ENCODE measurements around the gene SPEN. TPM values are rescaled to one million over a fixed set of nuclear protein-coding genes. Genes with fewer than 3 reads are reported as not detected.

Gene SPEN
- total and polyA plus RNA-seq, 2 of the 13 experiments (the other 11 are each of a cell fraction or from before 2014, with no cell fraction given) = 4.8 to 14.0 TPM

GRCh38 chr1:15975805-15976680 is 128.5 kb downstream of the SPEN start, which contains the start of gene ZBTB17 (continued):
- TF ChIP-seq THAP8 (CRISPR knock-in tag; IDR thresholded peaks at IDR 0.05; ENCODE audit: borderline replicate concordance) (no peak), ZBTB38 (CRISPR knock-in tag; IDR thresholded peaks at IDR 0.05) (peak; percentile 57), ISL2 (CRISPR knock-in tag; IDR thresholded peaks at IDR 0.05) (0 out of 2 replicates have a peak, but pooled peaks have one; percentile 26), ZFP36 (IDR thresholded peaks at IDR 0.05; ENCODE audit: borderline replicate concordance, low read depth, low read length, partially characterized antibody) (no peak), ZFYVE20 (CRISPR knock-in tag; IDR thresholded peaks at IDR 0.05; ENCODE audit: borderline replicate concordance, low read depth) (no peak), NFATC3 (CRISPR knock-in tag; IDR thresholded peaks at IDR 0.05) (no peak), CREM (IDR thresholded peaks at IDR 0.05) (peak; percentile 77), CREM (CRISPR knock-in tag; IDR thresholded peaks at IDR 0.05) (no peak), ZXDC (CRISPR knock-in tag; IDR thresholded peaks at IDR 0.05) (no peak), SP4 (CRISPR knock-in tag; IDR thresholded peaks at IDR 0.05) (peak; percentile 49; the same call in 1 of the 2 replicates), ZNF792 (CRISPR knock-in tag; IDR thresholded peaks at IDR 0.05) (0 out of 2 replicates have a peak, but pooled peaks have one; percentile 17), ZNF660 (CRISPR knock-in tag; IDR thresholded peaks at IDR 0.05; ENCODE audit: borderline replicate concordance, low read depth) (no peak), NR2F6 (IDR thresholded peaks at IDR 0.05) (no peak), NR2F6 (CRISPR knock-in tag; IDR thresholded peaks at IDR 0.05) (no peak), ZNF775 (CRISPR knock-in tag; IDR thresholded peaks at IDR 0.05; ENCODE audit: borderline replicate concordance) (no peak), MIXL1 (CRISPR knock-in tag; IDR thresholded peaks at IDR 0.05) (no peak), ZNF543 (CRISPR knock-in tag; IDR thresholded peaks at IDR 0.05) (peak; percentile 68; the same call in 1 of the 2 replicates), FIP1L1 (IDR thresholded peaks at IDR 0.05; ENCODE audit: borderline replicate concordance, insufficient read depth, low read depth, low read length) (no peak), TEAD3 (CRISPR knock-in tag; optimal IDR thresholded peaks at IDR 0.05; ENCODE audit: borderline replicate concordance) (no peak), ZNF570 (CRISPR knock-in tag; IDR thresholded peaks at IDR 0.05; ENCODE audit: borderline replicate concordance) (peak; percentile 33; the same call in 1 of the 2 replicates), CC2D1A (CRISPR knock-in tag; IDR thresholded peaks at IDR 0.05) (no peak), ZNF790 (CRISPR knock-in tag; IDR thresholded peaks at IDR 0.05; ENCODE audit: borderline replicate concordance) (no peak), ZBTB49 (CRISPR knock-in tag; IDR thresholded peaks at IDR 0.05; ENCODE audit: borderline replicate concordance) (no peak; the same call in 1 of the 2 replicates), ZSCAN29 (CRISPR knock-in tag; conservative IDR thresholded peaks at IDR 0.05) (0 out of 2 replicates have a peak, but pooled peaks have one; percentile 21)
